Sigmoid colon (tissue), 4 donors: Measurements from ENCODE around the gene GABARAPL1.

Source experiments
- EP300 ChIP-seq, 4 donors: sonication (generic); formaldehyde crosslinking; IDR thresholded peaks; one replicate each; pipeline ENCODE4 v1.6.1; 2017; ENCODE audit warnings: antibody characterized with exemption in 4 of 4
- POLR2A ChIP-seq, 2 donors: fragments of 450-650 bp; IDR thresholded peaks; one replicate each; pipeline ENCODE4 v1.6.1; 2016; ENCODE audit warnings: antibody characterized with exemption in 2 of 2, mild to moderate bottlenecking in 2 of 2, moderate library complexity in 2 of 2
- TF ChIP-seq, protein P1 (sequence below), 4 experiments: fragments of 450-650 bp in 3 of 4; fragments of 200-600 bp in 1 of 4; IDR thresholded peaks; one replicate each; pipeline ENCODE4 v1.5.1; 2016 to 2019; ENCODE audit warnings: antibody characterized with exemption in 4 of 4, mild to moderate bottlenecking in 3 of 4, moderate library complexity in 2 of 4

DNA sequence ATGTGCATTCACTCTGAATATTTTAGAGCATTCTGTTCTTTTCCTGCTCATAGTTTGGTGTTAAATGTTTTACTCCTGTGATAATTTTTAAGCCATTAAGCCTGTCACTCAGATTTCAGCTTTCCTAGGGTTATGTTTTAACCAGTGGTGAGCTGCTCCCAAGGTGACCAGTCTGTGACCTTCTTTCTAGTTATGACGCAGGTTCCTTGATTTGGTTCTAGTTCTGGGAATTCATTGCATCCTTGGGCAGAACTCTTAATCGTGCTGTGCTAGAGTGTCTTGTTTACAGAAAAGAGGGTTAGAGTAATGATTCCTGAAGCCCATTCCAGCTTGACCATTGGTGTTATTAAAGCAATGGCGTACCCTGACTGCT lies 2.2 kb downstream of the GABARAPL1 start:
- TF ChIP-seq, protein P1, sequence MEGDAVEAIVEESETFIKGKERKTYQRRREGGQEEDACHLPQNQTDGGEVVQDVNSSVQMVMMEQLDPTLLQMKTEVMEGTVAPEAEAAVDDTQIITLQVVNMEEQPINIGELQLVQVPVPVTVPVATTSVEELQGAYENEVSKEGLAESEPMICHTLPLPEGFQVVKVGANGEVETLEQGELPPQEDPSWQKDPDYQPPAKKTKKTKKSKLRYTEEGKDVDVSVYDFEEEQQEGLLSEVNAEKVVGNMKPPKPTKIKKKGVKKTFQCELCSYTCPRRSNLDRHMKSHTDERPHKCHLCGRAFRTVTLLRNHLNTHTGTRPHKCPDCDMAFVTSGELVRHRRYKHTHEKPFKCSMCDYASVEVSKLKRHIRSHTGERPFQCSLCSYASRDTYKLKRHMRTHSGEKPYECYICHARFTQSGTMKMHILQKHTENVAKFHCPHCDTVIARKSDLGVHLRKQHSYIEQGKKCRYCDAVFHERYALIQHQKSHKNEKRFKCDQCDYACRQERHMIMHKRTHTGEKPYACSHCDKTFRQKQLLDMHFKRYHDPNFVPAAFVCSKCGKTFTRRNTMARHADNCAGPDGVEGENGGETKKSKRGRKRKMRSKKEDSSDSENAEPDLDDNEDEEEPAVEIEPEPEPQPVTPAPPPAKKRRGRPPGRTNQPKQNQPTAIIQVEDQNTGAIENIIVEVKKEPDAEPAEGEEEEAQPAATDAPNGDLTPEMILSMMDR (IDR thresholded peaks at IDR 0.05), result no peak
- no peak for TF ChIP-seq POLR2A (IDR thresholded peaks at IDR 0.05)
- no peak for TF ChIP-seq EP300 (IDR thresholded peaks at IDR 0.05)
